Ectodermal cell (in vitro differentiated cells): ENCODE measurements around the gene SDE2.
"Not testable (repeated sequence)": the region's sequence is repeated elsewhere in the genome, so short reads cannot be mapped to it uniquely, and the experiment has no call there.

Source experiments
- H3K27ac ChIP-seq: 2 replicates; pipeline ENCODE4 v1.7.0; 2013; ENCODE audit warnings: mild to moderate bottlenecking, low read depth, low read length; ENCODE audit not compliant: insufficient read depth, poor library complexity, severe bottlenecking
- H3K27me3 ChIP-seq: 2 replicates; pipeline ENCODE4 v1.7.0; 2013; ENCODE audit warnings: mild to moderate bottlenecking, low read length; ENCODE audit not compliant: insufficient read depth, control insufficient read depth, poor library complexity, severe bottlenecking
- H3K36me3 ChIP-seq: one replicate; pipeline ENCODE4 v1.7.0; 2013; ENCODE audit warnings: low read length; ENCODE audit not compliant: control insufficient read depth, insufficient read depth
- H3K4me1 ChIP-seq: one replicate; pipeline ENCODE4 v1.7.0; 2013; ENCODE audit warnings: low read length; ENCODE audit not compliant: control insufficient read depth, insufficient read depth
- H3K4me3 ChIP-seq: 2 replicates; pipeline ENCODE4 v1.7.0; 2013; ENCODE audit warnings: low read depth, low read length, control low read depth; ENCODE audit not compliant: insufficient read depth
- H3K9me3 ChIP-seq: 2 replicates; pipeline ENCODE4 v1.7.0; 2013; ENCODE audit warnings: mild to moderate bottlenecking, low read length, moderate library complexity; ENCODE audit not compliant: control insufficient read depth
- WGBS, 2 experiments: methylation state at CpG; one replicate each; pipeline ENCODE4 v1.1.7; 2013; ENCODE audit warnings: missing lambda C conversion rate in 2 of 2; 5-methylcytosine and 5-hydroxymethylcytosine counted together

Gene SDE2

GRCh38 chr1:225937048-225937968, 61.8 kb downstream of the SDE2 start:
- Histone ChIP-seq H3K27ac (no peak overlapping the region), H3K36me3 (no peaks in the 10 kb centered on the region), H3K4me1 (peaks cover 15% of the 10 kb centered on the region), H3K27me3 (peaks cover 7% of the 10 kb centered on the region), H3K9me3 (no peaks in the 10 kb centered on the region), H3K4me3 (no peak overlapping the region)
- WGBS, 2 experiments: 93 to 94% methylated on average over 21 of the region's 21 CpGs

DNA sequence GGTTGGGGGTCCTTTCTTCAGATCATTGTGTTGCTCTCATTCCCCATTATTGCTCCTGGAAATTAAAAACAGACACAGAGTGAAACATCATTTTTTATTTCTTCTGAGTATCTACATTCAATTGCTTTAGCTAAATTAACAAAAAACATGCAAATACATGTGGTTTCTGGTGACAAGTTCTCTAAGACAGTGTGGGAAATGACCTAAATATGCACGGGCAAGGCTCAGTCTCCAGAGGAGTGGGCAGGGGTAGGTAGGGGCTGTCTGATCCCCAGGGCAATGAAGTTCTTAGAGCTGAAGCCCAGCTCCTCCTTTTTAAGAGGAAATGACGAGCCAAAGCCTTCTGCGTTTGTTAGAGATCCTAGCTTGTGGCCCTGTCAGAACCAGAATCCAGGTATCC, 62.6 kb downstream of the SDE2 start:
- no peaks in the 10 kb centered on the region for H3K36me3 ChIP-seq
- H3K27ac ChIP-seq: no peak overlapping the region
- peaks cover 11% of the 10 kb centered on the region for H3K4me1 ChIP-seq
- peaks cover 7% of the 10 kb centered on the region for H3K27me3 ChIP-seq
- WGBS, 2 experiments: 82 to 92% methylated on average over 3 of the region's 3 CpGs
- no peaks in the 10 kb centered on the region for H3K9me3 ChIP-seq
- no peak overlapping the region for H3K4me3 ChIP-seq

GRCh38 chr1:225936086-225936485, 63.1 kb downstream of the SDE2 start:
- H3K36me3 ChIP-seq, H3K9me3 ChIP-seq, H3K27me3 ChIP-seq, H3K4me3 ChIP-seq, H3K27ac ChIP-seq, H3K4me1 ChIP-seq: not testable (repeated sequence)
- 88 to 93% methylated on average over 8 of the region's 8 CpGs for WGBS, 2 experiments

DNA sequence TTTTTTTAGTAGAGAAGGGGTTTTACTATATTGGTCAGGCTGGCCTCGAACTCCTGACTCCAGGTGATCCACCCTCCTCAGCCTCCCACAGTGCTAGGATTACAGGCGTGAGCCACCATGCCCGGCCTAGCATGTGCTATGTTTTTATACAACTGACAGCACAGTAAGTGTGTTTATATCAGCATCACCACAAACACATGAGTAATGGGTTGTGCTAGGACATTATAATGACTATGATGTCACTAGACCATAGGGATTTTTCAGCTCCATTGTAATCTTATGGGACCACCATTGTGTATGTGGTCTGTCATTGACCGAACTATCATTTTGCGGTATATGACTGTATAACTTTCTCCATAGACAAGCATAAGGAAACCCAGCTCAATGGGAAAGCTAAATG, 64.4 kb downstream of the SDE2 start:
- H3K27me3 ChIP-seq: peaks cover 7% of the 10 kb centered on the region
- H3K36me3 ChIP-seq: no peaks in the 10 kb centered on the region
- H3K9me3 ChIP-seq: no peaks in the 10 kb centered on the region
- no peak overlapping the region for H3K27ac ChIP-seq
- H3K4me3 ChIP-seq: no peak overlapping the region
- 95 to 98% methylated on average over 5 of the region's 5 CpGs for WGBS, 2 experiments
- no peaks in the 10 kb centered on the region for H3K4me1 ChIP-seq

DNA sequence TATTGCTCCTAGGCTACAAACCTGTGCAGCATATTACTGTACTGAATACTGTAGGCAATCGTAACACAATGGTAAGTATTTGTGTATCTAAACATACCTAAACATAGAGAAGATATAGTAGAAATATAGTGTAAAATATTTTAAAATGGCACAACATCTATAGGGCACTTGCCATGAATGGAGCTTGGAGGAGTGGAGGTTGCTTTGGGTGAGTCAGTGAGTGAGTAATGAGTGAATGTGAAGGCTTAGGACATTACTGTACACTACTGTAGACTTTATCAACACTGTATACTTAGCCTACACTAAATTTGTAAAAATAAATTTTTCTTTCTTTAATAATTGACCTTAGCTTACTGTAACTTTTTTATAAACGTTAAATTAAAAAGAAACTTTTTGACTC, 66.1 kb downstream of the SDE2 start:
- Histone ChIP-seq H3K27ac (no peak overlapping the region), H3K27me3 (no peaks in the 10 kb centered on the region), H3K4me1 (no peaks in the 10 kb centered on the region), H3K4me3 (no peak overlapping the region), H3K9me3 (no peaks in the 10 kb centered on the region), H3K36me3 (no peaks in the 10 kb centered on the region)
- WGBS, 2 experiments: 87 to 100% methylated on average over 1 of the region's 2 CpGs
